Dermis blood vessel endothelial cell (primary cell): ENCODE measurements around the gene DNASE1L1. TPM values are rescaled to one million over a fixed set of nuclear protein-coding genes. Genes with fewer than 3 reads are reported as not detected.

ENCODE experiments used
- DNase-seq: peaks from one replicate; pipeline ENCODE4 v3.0.0; 2010
- total RNA-seq: library from RNA; depleted of rRNA; stranded (reverse); fragments of >200 nt; gene quantifications from 2 replicates; pipeline ENCODE4 v1.2.3, GENCODE V29; 2014

Gene DNASE1L1
- total RNA-seq, 1 donor from 2014 or later = 105 TPM

- DNase-seq = no peak
These were observed 41.4 kb downstream of the DNASE1L1 start for GRCh38 chrX:154367474-154368308.

- no peak for DNase-seq
These were observed 42.4 kb downstream of the DNASE1L1 start for GRCh38 chrX:154366666-154367055.

- no peak for DNase-seq
These were observed 42.9 kb downstream of the DNASE1L1 start for GRCh38 chrX:154365997-154366665.

DNA sequence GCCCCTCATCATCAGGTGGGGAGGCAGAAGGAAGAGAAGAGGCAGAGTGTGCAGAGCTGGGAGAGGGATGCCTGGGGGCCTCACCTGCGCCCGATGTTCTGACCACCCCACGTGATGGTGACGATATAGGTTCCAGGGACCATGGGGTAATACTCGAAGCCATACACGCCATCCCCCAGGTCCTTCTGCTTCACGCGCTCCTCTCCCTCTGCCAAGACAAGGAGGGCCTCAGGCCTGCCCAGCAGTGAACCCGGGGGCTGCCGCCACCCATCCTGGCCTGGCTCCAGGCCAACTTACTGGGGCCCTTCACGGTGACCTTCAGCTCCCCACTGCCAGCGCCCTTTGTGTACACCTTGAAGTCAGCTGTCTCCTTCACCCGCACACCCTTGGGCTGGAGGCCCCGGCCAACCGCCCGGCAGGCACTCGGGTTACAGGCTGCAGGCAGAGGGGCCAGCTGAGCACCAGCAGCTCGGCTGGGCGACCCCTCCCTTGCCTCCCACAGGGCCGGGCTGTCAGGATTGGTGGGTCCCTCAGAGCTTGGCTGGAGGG is 43.9 kb downstream of the DNASE1L1 start:
- DNase-seq = no peak

DNA sequence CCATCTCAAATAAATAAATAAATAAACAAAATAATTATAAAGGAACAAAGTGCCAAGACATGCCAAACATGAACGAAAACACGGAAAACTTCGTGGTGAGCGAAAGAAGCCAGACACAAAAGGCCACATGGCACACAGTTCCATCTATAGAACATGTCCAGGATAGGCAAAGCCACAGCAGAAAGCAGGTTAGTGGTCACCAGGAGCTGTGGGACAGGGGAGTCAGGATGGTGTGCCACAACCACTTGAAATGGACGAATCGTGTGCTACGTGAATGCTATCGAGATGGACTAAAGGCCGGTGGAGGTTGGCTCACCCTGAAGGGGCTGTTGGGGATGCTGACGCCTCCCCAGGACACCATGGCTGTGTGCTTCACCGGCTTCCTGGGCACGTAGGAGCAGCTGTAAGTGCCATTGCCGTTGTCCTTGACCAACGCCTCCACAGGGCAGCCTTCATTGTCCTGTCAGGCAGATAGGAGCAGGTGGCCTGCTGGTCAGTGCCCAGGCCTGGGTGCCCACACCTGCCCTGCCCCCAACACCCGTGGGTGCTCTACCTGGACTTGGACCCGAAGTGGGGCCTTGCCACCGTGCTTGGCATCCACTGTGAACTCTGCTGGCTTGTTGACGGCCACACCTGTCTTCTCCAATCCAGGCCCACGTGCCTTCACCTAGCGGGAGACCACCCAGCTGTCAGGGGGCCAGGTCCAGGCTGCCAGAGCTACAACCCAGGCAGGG is 45.2 kb downstream of the DNASE1L1 start:
- DNase-seq = no peak

GRCh38 chrX:154362085-154362742 is 46.8 kb downstream of the DNASE1L1 start:
- DNase-seq = no peak

- no peak for DNase-seq
These were observed 48.8 kb downstream of the DNASE1L1 start for GRCh38 chrX:154360155-154360713.

DNA sequence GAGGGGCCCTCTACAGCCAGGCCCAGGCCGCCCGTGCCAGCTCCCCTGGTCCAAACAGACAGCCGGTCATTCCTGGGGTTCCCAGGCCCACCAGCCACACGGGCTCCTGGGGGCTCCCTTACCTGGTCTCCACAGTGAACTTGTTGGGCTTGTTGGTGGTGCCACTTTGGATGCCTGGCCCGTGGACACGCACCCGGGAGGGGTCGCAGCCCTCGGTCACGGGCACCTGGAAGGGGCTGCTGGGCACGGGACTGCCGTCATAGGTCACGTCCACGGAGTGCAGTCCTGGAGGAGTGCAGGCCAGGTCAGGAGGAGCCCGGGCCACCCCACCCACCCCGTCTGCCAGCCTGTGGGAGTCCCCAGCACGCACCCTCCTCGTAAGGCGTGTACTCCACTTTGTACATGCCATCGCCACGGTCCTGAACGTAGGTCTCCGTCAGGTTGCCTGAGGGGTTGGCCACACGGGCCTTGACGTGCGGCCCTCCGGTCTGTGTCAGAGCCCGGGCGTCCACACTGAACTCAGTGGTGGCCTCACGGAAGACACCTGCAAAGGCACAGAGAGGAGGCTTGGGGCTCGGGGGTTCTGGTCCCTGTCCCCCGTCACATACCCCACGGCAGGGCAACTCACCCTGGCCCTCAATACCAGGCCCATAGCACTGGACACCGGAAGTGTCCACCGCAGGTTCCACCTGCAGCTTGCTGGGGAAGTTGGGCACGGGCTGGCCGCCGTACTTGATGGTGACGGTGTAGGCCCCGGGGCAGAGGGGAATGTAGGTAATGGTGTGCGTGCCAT is 49.5 kb downstream of the DNASE1L1 start:
- no peak for DNase-seq

DNA sequence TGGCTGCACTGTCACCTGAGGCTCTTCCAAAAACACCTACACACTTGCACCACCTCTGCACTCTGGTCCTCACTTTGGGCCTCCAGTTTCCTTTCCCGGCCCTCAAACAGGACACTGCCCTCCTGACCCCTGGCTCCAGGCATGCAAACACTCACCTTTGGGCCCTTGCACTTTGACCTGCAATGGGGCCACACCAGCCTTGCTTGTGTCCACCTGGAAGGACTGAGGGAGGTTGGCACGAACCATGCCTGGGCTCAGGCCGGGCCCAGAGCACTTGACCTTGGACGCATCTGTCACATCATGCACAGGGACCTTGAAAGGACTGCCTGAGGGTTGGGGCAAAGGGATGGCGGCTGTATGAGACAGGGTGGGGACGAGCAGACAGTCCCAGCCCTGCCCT is 50.2 kb downstream of the DNASE1L1 start:
- DNase-seq = no peak

DNA sequence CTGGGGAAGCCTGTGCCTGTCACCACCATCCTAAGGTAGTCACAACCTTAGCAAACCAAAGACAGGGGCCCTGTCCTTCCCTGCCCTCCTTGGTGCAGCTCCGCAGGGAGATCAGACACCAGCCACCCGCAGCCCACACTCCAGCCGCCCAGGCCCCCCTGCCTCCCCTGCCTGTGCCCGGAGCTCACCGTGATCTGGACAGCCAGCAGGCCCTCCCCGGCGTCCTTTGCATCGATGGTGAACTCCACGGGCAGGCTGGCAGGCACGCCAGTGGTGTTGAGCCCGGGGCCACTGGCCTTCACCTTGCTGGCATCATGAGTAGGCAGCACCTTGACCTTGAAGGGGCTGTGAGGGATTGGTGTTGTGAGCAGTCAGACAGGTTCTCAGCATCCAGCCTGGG is 51.0 kb downstream of the DNASE1L1 start:
- no peak for DNase-seq

DNA sequence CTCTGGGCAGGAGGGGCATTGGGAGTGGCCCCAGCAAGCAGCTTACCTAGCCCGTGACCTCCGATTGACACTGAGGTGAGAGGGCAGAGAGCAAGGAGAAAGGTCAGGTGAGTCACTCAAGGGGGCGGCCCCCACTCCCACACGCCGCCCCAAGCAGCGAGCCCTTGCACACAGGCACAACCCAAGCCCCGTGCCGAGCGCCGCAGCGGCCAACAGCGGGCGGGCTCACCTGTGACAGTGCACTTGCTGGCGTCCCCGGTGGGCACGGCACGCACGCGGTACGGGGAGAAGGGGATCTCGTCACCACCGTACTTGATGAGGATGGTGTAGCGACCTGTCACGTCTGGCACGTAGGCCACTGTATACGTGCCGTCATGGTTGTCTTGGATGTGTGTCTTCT is 51.8 kb downstream of the DNASE1L1 start:
- no peak for DNase-seq

GRCh38 chrX:154356596-154356995 is 52.5 kb downstream of the DNASE1L1 start:
- DNase-seq = no peak

- no peak for DNase-seq
These were observed 53.3 kb downstream of the DNASE1L1 start for GRCh38 chrX:154355776-154356140.

GRCh38 chrX:154355094-154355775 is 53.8 kb downstream of the DNASE1L1 start:
- DNase-seq = no peak

DNA sequence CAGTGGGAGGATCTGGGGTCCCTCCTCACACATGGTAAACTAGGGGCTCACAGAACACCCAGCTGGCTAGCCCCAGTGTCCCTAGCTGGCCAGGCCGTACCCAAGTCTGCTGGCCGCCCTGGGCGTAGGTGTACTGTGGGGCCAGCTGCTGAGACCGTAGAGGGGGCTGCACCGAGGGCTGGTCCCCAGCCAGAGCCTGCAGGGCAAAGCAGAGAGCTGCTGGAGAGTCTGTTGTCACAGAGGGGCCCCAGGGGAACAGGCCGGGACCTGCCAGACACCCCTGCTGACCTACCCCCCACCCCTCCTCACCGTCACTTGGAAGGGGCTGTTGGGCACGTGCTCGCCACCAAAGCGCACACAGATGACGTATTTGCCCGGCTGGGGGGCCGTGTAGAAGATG is 54.5 kb downstream of the DNASE1L1 start:
- DNase-seq = no peak

GRCh38 chrX:154354013-154354412 is 55.0 kb downstream of the DNASE1L1 start:
- DNase-seq = no peak

- no peak for DNase-seq
These were observed 55.7 kb downstream of the DNASE1L1 start for GRCh38 chrX:154353172-154353843.

- no peak for DNase-seq
These were observed 56.6 kb downstream of the DNASE1L1 start for GRCh38 chrX:154352466-154352865.

DNA sequence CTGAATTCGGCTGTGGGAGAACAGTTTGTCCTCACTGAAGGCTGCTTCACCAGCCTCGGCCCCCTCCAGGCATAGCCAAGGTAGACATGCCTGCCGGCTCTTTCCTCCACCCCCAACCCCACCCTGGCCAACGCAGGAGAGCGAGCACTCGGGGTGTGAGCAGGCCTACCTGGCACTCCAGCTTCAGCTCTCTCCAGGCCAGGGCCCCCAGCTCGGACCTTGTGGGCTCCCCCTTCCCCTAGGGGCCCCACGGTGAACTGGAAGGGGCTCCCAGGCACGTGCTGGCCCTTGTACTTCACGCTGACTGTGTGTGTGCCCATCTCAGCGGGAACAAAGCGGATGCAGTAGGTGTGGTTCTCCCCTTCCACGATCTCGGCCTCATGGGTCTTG is 57.0 kb downstream of the DNASE1L1 start:
- DNase-seq = no peak
